Measurements from ENCODE around the gene KNOP1. TPM values are rescaled to one million over a fixed set of nuclear protein-coding genes. Genes with fewer than 3 reads are reported as not detected.

The KNOP1 gene
- total and polyA plus RNA-seq, 2 donors (not counting 3 experiments of a cell fraction or from before 2014, with no cell fraction given), result 6.7 to 33.5 TPM

GRCh38 chr16:19709381-19710136 is 8.5 kb downstream of the KNOP1 start:
- Histone ChIP-seq H3K27ac (ENCODE audit: insufficient read depth, low read depth, low read length) (no peak overlapping the region), H3K36me3 (ENCODE audit: control insufficient read depth in 2 of 2, extremely low read depth in 1 of 2, insufficient read depth in 2 of 2, low read length in 2 of 2) (peaks cover 12 to 14% of the 10 kb centered on the region in 2 experiments), H3K4me2 (ENCODE audit: insufficient read depth, low read length) (no peak overlapping the region), H3K9me3 (replicated peaks; ENCODE audit: control insufficient read depth, insufficient read depth, low read length) (no peaks in the 10 kb centered on the region), H3K4me3 (replicated peaks in 1 of 3; ENCODE audit: insufficient read depth in 1 of 3, low read depth in 1 of 3, low read length in 3 of 3) (no peak overlapping the region), H3K27me3 (ENCODE audit: control insufficient read depth in 2 of 2, insufficient read depth in 2 of 2, low read length in 2 of 2) (no peaks in the 10 kb centered on the region), H4K20me1 (replicated peaks; ENCODE audit: control insufficient read depth, extremely low read depth, insufficient read depth, low read length) (no peaks in the 10 kb centered on the region), H3K9me1 (replicated peaks; ENCODE audit: control insufficient read depth, extremely low read depth, insufficient read depth, low read length) (no peaks in the 10 kb centered on the region), H2AFZ (ENCODE audit: low read depth, low read length) (no peak overlapping the region), H3K9ac (replicated peaks; ENCODE audit: extremely low read depth, insufficient read depth, low read length) (no peak overlapping the region), H3K4me1 (ENCODE audit: control insufficient read depth, extremely low read depth, insufficient read depth, low read length) (peaks cover 5% of the 10 kb centered on the region), H3K79me2 (ENCODE audit: control insufficient read depth, insufficient read depth, low read length) (peaks cover 5% of the 10 kb centered on the region)
- dilution Hi-C loops (cut with MboI; ENCODE audit: extremely low pct_ligation_motif_present, low sequenced_read_pairs) (no loop called here), intact Hi-C loops (cut with micrococcal nuclease) (no loop called here)
- DNase-seq (ENCODE audit: low read depth, low spot score) (no peak), FAIRE-seq (no peak)
- ChIA-PET CTCF (interaction anchor here (1.0 to 1.6 kb wide), 5 partner anchors 8 to 178 kb away, joined by 3 to 5 read pairs (median 4); partner anchors contain the start of genes IQCK, KNOP1 and VPS35L), POLR2A (no interaction called here)
- TF ChIP-seq EZH2 (IDR thresholded peaks at IDR 0.05; ENCODE audit: borderline replicate concordance, low read depth, low read length, severe bottlenecking), result no peak
- no peak for TF ChIP-seq MYC (IDR thresholded peaks at IDR 0.05; ENCODE audit: low read depth, low read length)
- TF ChIP-seq POLR2AphosphoS5 (IDR thresholded peaks at IDR 0.05; ENCODE audit: insufficient read depth, low read depth, low read length), result no peak
- no peak for TF ChIP-seq CTCF (IDR thresholded peaks at IDR 0.05; ENCODE audit: extremely low read depth in 1 of 2, insufficient read depth in 1 of 2, low read depth in 1 of 2, low read length in 2 of 2)
- TF ChIP-seq POLR2A (IDR thresholded peaks at IDR 0.05; ENCODE audit: low read depth, low read length), result no peak
- TF ChIP-seq FOS (IDR thresholded peaks at IDR 0.05; ENCODE audit: borderline replicate concordance, insufficient read depth, low read length), result no peak
- no peak for TF ChIP-seq GATA2 (IDR thresholded peaks at IDR 0.05; ENCODE audit: insufficient read depth, insufficient read length, low read depth, low read length)
- no peak for TF ChIP-seq JUN (IDR thresholded peaks at IDR 0.05; ENCODE audit: borderline replicate concordance, insufficient read depth, insufficient read length, low read depth)
- no peak for TF ChIP-seq MAX (IDR thresholded peaks at IDR 0.05; ENCODE audit: insufficient read depth, insufficient read length)
- no TSS peak for BruUV-seq (replicated peaks)

Measured in endothelial cell of umbilical vein (primary cell).